GM23338 (cell line): Measurements from ENCODE around the gene FOXC2. TPM values are rescaled to one million over a fixed set of nuclear protein-coding genes. Genes with fewer than 3 reads are reported as not detected.

Experiments
- ATAC-seq: fragments of 200-7000 bp; cut with Tn5 transposase; 3 replicates; pipeline ENCODE4 v1.9.1; 2020
- DNase-seq: peaks from one replicate; pipeline ENCODE4 v3.0.0-alpha.2; 2015; ENCODE audit warnings: low spot score
- H2AFZ ChIP-seq: fragments of 200-600 bp; sonication (generic); 2 replicates; pipeline ENCODE4 v1.8.0; 2016; ENCODE audit warnings: antibody characterized with exemption, mild to moderate bottlenecking, moderate library complexity
- H3F3A ChIP-seq: fragments of 200-600 bp; sonication (generic); replicated peaks from 2 replicates; pipeline ENCODE4 v1.8.0; 2017; ENCODE audit warnings: antibody characterized with exemption, mixed run types, low read depth
- H3K27ac ChIP-seq: fragments of 200-600 bp; sonication (generic); 2 replicates; pipeline ENCODE4 v1.6.1; 2016; ENCODE audit warnings: low read depth
- H3K27me3 ChIP-seq: fragments of 200-600 bp; sonication (generic); 2 replicates; pipeline ENCODE4 v1.8.0; 2016; ENCODE audit warnings: mild to moderate bottlenecking, mixed run types, moderate library complexity; ENCODE audit not compliant: insufficient read depth
- H3K36me3 ChIP-seq: fragments of 200-600 bp; sonication (generic); 2 replicates; pipeline ENCODE4 v1.8.0; 2016; ENCODE audit warnings: mild to moderate bottlenecking; ENCODE audit not compliant: insufficient read depth
- H3K4me1 ChIP-seq: fragments of 200-600 bp; sonication (generic); 2 replicates; pipeline ENCODE4 v1.8.0; 2016; ENCODE audit warnings: mild to moderate bottlenecking, moderate library complexity; ENCODE audit not compliant: insufficient read depth
- H3K4me2 ChIP-seq: fragments of 200-600 bp; sonication (generic); 2 replicates; pipeline ENCODE4 v1.7.1; 2017; ENCODE audit warnings: mixed run types
- H3K4me3 ChIP-seq: fragments of 200-600 bp; sonication (generic); 2 replicates; pipeline ENCODE4 v1.6.1; 2016; ENCODE audit warnings: mixed run types
- H3K79me2 ChIP-seq: fragments of 200-600 bp; sonication (generic); replicated peaks from 2 replicates; pipeline ENCODE4 v1.8.0; 2017; ENCODE audit warnings: mild to moderate bottlenecking; ENCODE audit not compliant: insufficient read depth
- H3K9me2 ChIP-seq: fragments of 200-600 bp; sonication (generic); 2 replicates; pipeline ENCODE4 v1.8.0; 2017; ENCODE audit not compliant: insufficient read depth
- H4K20me1 ChIP-seq: fragments of 200-600 bp; sonication (generic); replicated peaks from 2 replicates; pipeline ENCODE4 v1.8.0; 2017; ENCODE audit warnings: mild to moderate bottlenecking; ENCODE audit not compliant: insufficient read depth
- H3K27ac Mint-ChIP-seq: 2 replicates; pipeline ENCODE4 v1.8.0; 2020; ENCODE audit warnings: inconsistent platforms, mild to moderate bottlenecking, moderate library complexity, mixed read lengths
- H3K27me3 Mint-ChIP-seq: 3 replicates; pipeline ENCODE4 v1.8.0; 2022; ENCODE audit warnings: low read depth, mild to moderate bottlenecking, moderate library complexity, mixed read lengths, inconsistent platforms; ENCODE audit not compliant: insufficient read depth, poor library complexity
- H3K36me3 Mint-ChIP-seq: 3 replicates; pipeline ENCODE4 v1.8.0; 2021; ENCODE audit warnings: low read depth, mild to moderate bottlenecking, inconsistent platforms, moderate library complexity, mixed read lengths
- H3K4me1 Mint-ChIP-seq: 3 replicates; pipeline ENCODE4 v1.8.0; 2020; ENCODE audit warnings: mild to moderate bottlenecking, inconsistent platforms, mixed read lengths
- H3K4me3 Mint-ChIP-seq: 3 replicates; pipeline ENCODE4 v1.8.0; 2021; ENCODE audit warnings: moderate library complexity, mild to moderate bottlenecking, inconsistent platforms, mixed read lengths
- H3K9me3 Mint-ChIP-seq: 3 replicates; pipeline ENCODE4 v1.8.0; 2020; ENCODE audit warnings: moderate library complexity, mild to moderate bottlenecking, inconsistent platforms, mixed read lengths
- CREB1 ChIP-seq: fragments of 250-450 bp; sonication (Bioruptor Pico); IDR thresholded peaks from 2 replicates; pipeline ENCODE4 v1.5.0; 2020; ENCODE audit warnings: low read depth, mild to moderate bottlenecking, moderate library complexity
- EZH2 ChIP-seq: fragments of 200-600 bp; sonication (generic); IDR thresholded peaks from one replicate; pipeline ENCODE4 v1.8.0; 2017; ENCODE audit warnings: antibody characterized with exemption, mild to moderate bottlenecking, low read depth; ENCODE audit not compliant: unreplicated experiment
- JUNB ChIP-seq: IDR thresholded peaks from one replicate; pipeline ENCODE4 v1.6.1; 2016; ENCODE audit warnings: antibody characterized with exemption; ENCODE audit not compliant: unreplicated experiment
- NANOG ChIP-seq: IDR thresholded peaks from 2 replicates; pipeline ENCODE4 v1.6.1; 2016; ENCODE audit warnings: antibody characterized with exemption, borderline replicate concordance
- STAT1 ChIP-seq: IDR thresholded peaks from one replicate; pipeline ENCODE4 v1.6.1; 2016; ENCODE audit warnings: antibody characterized with exemption; ENCODE audit not compliant: unreplicated experiment
- ZNF114 ChIP-seq: fragments of 250-450 bp; sonication (Bioruptor Pico); IDR thresholded peaks from 2 replicates; pipeline ENCODE4 v1.5.0; 2020; ENCODE audit warnings: mild to moderate bottlenecking, moderate library complexity
- ZNF331 ChIP-seq: fragments of 250-450 bp; sonication (Bioruptor Pico); IDR thresholded peaks from 2 replicates; pipeline ENCODE4 v1.5.0; 2020; ENCODE audit warnings: low read depth, mild to moderate bottlenecking, moderate library complexity
- polyA plus RNA-seq: library from polyadenylated mRNA; unstranded; fragments of >200 nt; fragmentation: Nextera tagmentation; extraction: Ambion mirVana; gene quantifications from 2 replicates; pipeline ENCODE4 v1.2.1, GENCODE V29; 2016
- total RNA-seq: library from RNA; depleted of rRNA; stranded (reverse); fragments of >200 nt; shearing (Covaris generic); gene quantifications from 2 replicates; pipeline ENCODE4 v1.2.3, GENCODE V29; 2014
- TF ChIP-seq, protein P1 (sequence below), 2 experiments: fragments of 200-600 bp in 1 of 2; sonication (generic) in 1 of 2; conservative IDR thresholded peaks; 2 replicates each; pipeline versions ENCODE4 v1.5.1 to v1.6.1; 2016 to 2017; ENCODE audit warnings: antibody characterized with exemption in 2 of 2, low read depth in 2 of 2, mild to moderate bottlenecking in 2 of 2, moderate library complexity in 1 of 2
- TF ChIP-seq, protein P2 (sequence below): IDR thresholded peaks from 2 replicates; pipeline ENCODE4 v1.6.1; 2016; ENCODE audit warnings: antibody characterized with exemption
- TF ChIP-seq, protein P3 (sequence below): fragments of 250-450 bp; sonication (Bioruptor Pico); IDR thresholded peaks from 2 replicates; pipeline ENCODE4 v1.5.0; 2020; ENCODE audit warnings: mild to moderate bottlenecking, moderate library complexity

The FOXC2 gene
- total and polyA plus RNA-seq, 2 experiments from 2014 or later: 0.16 TPM; not detected in 1

DNA sequence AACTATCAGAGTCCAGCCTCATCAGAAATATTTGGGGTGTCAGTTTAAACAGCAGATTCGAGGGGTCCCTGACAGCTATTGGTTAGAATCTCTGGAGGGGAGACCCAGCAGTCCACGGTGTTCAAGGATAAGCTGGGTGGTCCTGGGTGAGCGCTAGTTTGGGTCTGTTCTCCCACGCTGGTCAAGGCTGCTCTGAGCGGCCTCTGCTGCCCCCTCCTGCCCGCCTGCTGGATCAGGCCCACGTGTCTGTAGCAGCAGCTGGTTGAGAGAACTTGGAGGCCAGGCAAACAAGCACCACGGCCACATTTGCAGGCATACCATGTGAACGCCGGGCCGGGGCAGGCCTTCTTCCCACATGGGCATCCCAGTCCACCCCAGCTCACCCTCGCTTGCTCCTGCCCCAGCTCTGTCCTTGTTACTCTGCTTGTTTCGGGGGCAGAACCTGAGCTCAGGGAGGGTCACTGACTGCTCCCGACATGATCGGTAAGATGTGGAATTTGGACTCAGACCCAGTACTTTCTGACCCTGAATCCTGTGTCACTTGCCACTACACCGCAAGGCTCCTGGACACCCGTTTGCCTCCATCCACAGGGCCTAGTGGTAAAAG lies 48.9 kb upstream of the FOXC2 start:
- peak; percentile 49 for TF ChIP-seq EZH2
- TF ChIP-seq, protein P1, sequence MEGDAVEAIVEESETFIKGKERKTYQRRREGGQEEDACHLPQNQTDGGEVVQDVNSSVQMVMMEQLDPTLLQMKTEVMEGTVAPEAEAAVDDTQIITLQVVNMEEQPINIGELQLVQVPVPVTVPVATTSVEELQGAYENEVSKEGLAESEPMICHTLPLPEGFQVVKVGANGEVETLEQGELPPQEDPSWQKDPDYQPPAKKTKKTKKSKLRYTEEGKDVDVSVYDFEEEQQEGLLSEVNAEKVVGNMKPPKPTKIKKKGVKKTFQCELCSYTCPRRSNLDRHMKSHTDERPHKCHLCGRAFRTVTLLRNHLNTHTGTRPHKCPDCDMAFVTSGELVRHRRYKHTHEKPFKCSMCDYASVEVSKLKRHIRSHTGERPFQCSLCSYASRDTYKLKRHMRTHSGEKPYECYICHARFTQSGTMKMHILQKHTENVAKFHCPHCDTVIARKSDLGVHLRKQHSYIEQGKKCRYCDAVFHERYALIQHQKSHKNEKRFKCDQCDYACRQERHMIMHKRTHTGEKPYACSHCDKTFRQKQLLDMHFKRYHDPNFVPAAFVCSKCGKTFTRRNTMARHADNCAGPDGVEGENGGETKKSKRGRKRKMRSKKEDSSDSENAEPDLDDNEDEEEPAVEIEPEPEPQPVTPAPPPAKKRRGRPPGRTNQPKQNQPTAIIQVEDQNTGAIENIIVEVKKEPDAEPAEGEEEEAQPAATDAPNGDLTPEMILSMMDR (conservative IDR thresholded peaks at IDR 0.05; ENCODE audit: low read depth in 2 of 2): peak; percentile 74 to 91
- TF ChIP-seq, protein P2, sequence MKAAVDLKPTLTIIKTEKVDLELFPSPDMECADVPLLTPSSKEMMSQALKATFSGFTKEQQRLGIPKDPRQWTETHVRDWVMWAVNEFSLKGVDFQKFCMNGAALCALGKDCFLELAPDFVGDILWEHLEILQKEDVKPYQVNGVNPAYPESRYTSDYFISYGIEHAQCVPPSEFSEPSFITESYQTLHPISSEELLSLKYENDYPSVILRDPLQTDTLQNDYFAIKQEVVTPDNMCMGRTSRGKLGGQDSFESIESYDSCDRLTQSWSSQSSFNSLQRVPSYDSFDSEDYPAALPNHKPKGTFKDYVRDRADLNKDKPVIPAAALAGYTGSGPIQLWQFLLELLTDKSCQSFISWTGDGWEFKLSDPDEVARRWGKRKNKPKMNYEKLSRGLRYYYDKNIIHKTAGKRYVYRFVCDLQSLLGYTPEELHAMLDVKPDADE: no peak
- H4K20me1 ChIP-seq: peaks cover 11% of the 10 kb centered on the region
- no peaks in the 10 kb centered on the region; the same call in 1 of the 3 replicates for H3K9me3 Mint-ChIP-seq
- no peaks in the 10 kb centered on the region for H3K79me2 ChIP-seq
- H3K4me3 ChIP-seq: no peak overlapping the region
- H3K4me1 Mint-ChIP-seq: peaks cover 20% of the 10 kb centered on the region
- ATAC-seq (peak; percentile 63), DNase-seq (peak; percentile 80)
- 0 out of 2 replicates have a peak, but pooled peaks cover 5% of the 10 kb centered on the region for H3F3A ChIP-seq
- no peak overlapping the region for H2AFZ ChIP-seq
- peaks cover 22% of the 10 kb centered on the region for H3K4me1 ChIP-seq
- H3K36me3 Mint-ChIP-seq: no peaks in the 10 kb centered on the region
- peaks cover 70% of the 10 kb centered on the region for H3K27me3 ChIP-seq
- H3K4me2 ChIP-seq: no peak overlapping the region
- no peaks in the 10 kb centered on the region for H3K36me3 ChIP-seq
- no peaks in the 10 kb centered on the region for H3K9me2 ChIP-seq
- peaks cover 76% of the 10 kb centered on the region for H3K27me3 Mint-ChIP-seq
- H3K4me3 Mint-ChIP-seq: no peak overlapping the region
- H3K27ac Mint-ChIP-seq: no peak overlapping the region
- no peak overlapping the region for H3K27ac ChIP-seq

DNA sequence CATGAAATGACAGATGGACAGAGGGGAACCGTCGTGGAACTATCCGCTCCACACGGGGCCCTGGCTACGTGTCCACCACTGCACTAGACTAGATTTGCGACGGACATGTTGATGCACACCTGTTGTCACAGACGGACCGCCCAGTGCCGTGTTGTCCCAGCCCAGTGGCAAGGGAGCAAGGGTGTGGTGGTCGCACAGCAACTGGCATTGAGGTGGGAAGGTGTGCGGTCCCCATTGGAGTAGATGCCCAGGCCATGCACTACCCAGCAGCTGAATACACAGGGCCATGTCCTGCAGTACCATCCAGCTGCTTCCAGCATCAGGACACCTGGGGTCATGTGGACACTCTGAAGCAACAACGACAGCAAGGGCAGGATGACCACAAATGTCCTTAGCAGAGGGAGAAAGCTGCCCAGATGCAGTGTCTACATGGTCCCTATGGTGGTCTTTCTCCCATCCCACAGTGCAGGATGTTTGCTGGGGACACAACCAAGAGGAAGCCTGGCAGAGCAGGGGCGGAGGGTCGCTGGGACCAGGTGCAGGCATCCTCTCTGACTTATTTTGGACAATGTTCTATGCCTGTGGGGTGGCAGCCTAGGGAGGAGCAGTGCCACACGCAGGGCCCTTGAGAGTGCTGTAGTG lies 47.5 kb upstream of the FOXC2 start:
- peaks cover 10% of the 10 kb centered on the region for H3K4me1 Mint-ChIP-seq
- Histone ChIP-seq H2AFZ (no peak overlapping the region), H3K79me2 (no peaks in the 10 kb centered on the region), H3K27ac (no peak overlapping the region), H4K20me1 (peaks cover 8% of the 10 kb centered on the region), H3K9me2 (no peaks in the 10 kb centered on the region), H3K4me3 (no peak overlapping the region), H3F3A (no peaks in the 10 kb centered on the region), H3K27me3 (peaks cover 57% of the 10 kb centered on the region), H3K4me2 (no peak overlapping the region), H3K36me3 (no peaks in the 10 kb centered on the region), H3K4me1 (peaks cover 14% of the 10 kb centered on the region)
- no peak for ATAC-seq
- no peak for DNase-seq
- no peak overlapping the region for H3K27ac Mint-ChIP-seq
- H3K36me3 Mint-ChIP-seq: no peaks in the 10 kb centered on the region
- peaks cover 67% of the 10 kb centered on the region for H3K27me3 Mint-ChIP-seq
- H3K4me3 Mint-ChIP-seq: no peak overlapping the region
- H3K9me3 Mint-ChIP-seq: no peaks in the 10 kb centered on the region; the same call in 1 of the 3 replicates
- TF ChIP-seq CREB1 (CRISPR knock-in tag) (no peak), NANOG (no peak), ZNF331 (no peak), ZNF114 (CRISPR knock-in tag) (no peak), STAT1 (no peak), JUNB (no peak)
- TF ChIP-seq, protein P3, sequence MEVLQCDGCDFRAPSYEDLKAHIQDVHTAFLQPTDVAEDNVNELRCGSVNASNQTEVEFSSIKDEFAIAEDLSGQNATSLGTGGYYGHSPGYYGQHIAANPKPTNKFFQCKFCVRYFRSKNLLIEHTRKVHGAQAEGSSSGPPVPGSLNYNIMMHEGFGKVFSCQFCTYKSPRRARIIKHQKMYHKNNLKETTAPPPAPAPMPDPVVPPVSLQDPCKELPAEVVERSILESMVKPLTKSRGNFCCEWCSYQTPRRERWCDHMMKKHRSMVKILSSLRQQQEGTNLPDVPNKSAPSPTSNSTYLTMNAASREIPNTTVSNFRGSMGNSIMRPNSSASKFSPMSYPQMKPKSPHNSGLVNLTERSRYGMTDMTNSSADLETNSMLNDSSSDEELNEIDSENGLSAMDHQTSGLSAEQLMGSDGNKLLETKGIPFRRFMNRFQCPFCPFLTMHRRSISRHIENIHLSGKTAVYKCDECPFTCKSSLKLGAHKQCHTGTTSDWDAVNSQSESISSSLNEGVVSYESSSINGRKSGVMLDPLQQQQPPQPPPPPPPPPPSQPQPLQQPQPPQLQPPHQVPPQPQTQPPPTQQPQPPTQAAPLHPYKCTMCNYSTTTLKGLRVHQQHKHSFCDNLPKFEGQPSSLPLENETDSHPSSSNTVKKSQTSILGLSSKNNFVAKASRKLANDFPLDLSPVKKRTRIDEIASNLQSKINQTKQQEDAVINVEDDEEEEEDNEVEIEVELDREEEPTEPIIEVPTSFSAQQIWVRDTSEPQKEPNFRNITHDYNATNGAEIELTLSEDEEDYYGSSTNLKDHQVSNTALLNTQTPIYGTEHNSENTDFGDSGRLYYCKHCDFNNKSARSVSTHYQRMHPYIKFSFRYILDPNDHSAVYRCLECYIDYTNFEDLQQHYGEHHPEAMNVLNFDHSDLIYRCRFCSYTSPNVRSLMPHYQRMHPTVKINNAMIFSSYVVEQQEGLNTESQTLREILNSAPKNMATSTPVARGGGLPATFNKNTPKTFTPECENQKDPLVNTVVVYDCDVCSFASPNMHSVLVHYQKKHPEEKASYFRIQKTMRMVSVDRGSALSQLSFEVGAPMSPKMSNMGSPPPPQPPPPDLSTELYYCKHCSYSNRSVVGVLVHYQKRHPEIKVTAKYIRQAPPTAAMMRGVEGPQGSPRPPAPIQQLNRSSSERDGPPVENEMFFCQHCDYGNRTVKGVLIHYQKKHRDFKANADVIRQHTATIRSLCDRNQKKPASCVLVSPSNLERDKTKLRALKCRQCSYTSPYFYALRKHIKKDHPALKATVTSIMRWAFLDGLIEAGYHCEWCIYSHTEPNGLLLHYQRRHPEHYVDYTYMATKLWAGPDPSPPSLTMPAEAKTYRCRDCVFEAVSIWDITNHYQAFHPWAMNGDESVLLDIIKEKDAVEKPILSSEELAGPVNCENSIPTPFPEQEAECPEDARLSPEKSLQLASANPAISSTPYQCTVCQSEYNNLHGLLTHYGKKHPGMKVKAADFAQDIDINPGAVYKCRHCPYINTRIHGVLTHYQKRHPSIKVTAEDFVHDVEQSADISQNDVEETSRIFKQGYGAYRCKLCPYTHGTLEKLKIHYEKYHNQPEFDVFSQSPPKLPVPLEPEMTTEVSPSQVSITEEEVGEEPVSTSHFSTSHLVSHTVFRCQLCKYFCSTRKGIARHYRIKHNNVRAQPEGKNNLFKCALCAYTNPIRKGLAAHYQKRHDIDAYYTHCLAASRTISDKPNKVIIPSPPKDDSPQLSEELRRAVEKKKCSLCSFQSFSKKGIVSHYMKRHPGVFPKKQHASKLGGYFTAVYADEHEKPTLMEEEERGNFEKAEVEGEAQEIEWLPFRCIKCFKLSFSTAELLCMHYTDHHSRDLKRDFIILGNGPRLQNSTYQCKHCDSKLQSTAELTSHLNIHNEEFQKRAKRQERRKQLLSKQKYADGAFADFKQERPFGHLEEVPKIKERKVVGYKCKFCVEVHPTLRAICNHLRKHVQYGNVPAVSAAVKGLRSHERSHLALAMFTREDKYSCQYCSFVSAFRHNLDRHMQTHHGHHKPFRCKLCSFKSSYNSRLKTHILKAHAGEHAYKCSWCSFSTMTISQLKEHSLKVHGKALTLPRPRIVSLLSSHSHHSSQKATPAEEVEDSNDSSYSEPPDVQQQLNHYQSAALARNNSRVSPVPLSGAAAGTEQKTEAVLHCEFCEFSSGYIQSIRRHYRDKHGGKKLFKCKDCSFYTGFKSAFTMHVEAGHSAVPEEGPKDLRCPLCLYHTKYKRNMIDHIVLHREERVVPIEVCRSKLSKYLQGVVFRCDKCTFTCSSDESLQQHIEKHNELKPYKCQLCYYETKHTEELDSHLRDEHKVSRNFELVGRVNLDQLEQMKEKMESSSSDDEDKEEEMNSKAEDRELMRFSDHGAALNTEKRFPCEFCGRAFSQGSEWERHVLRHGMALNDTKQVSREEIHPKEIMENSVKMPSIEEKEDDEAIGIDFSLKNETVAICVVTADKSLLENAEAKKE: no peak
